ENCODE results near the gene CHST12. TPM values are rescaled to one million over a fixed set of nuclear protein-coding genes. Genes with fewer than 3 reads are reported as not detected.

CHST12 gene
- polyA plus RNA-seq, 1 donor from 2014 or later: 6.4 TPM

DNA sequence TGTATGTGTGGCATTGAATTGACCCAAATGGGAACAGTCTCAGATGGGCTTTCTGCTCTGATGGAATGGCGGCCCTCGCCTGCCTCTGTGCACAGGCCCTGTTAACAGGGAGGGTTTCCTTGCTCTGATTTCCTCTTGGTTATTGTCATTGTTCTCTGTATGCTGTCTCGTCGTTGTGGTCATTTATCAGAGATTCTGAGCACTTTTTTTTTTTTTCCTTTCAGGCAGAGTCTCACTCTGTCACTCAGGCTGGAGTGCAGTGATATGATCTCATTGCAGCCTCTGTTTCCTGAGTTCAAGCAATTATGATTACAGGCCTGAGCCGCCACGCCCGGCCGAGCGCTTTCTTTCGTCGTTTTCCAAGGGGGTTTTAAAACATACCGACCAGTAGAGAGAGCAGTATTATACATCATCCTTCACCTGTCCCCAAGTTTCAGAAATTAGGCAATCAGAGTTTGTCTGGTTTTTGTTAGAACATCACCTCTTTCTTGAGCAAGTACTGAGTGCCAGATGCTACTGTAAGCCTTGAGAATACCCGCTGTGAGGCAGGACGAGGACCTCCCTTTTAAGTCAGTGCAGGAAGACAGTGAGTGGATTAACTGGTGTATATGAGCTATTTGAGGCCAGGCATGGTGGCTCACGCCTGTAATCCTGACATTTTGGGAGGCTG lies 6.5 kb downstream of the CHST12 start:
- H3K27ac ChIP-seq (ENCODE audit: low read length): no peak overlapping the region
- H3K9me3 ChIP-seq (ENCODE audit: low read length): no peaks in the 10 kb centered on the region
- H3K9me2 ChIP-seq (ENCODE audit: insufficient read depth, low read length): no peaks in the 10 kb centered on the region
- H3K36me3 ChIP-seq (ENCODE audit: insufficient read depth, low read length): no peaks in the 10 kb centered on the region
- no peak overlapping the region for H3K9ac ChIP-seq (ENCODE audit: low read length)
- H3K79me2 ChIP-seq (replicated peaks; ENCODE audit: insufficient read depth, low read length): no peaks in the 10 kb centered on the region
- no peaks in the 10 kb centered on the region for H4K20me1 ChIP-seq (ENCODE audit: insufficient read depth)
- H3K27me3 ChIP-seq (ENCODE audit: insufficient read depth, low read depth, low read length): no peaks in the 10 kb centered on the region
- no peak overlapping the region for H3K4me2 ChIP-seq (ENCODE audit: low read length)
- TF ChIP-seq MXI1 (conservative IDR thresholded peaks at IDR 0.05; ENCODE audit: poor library complexity, severe bottlenecking) (no peak), EP300 (conservative IDR thresholded peaks at IDR 0.05; ENCODE audit: poor library complexity, severe bottlenecking) (no peak), POLR2AphosphoS5 (IDR thresholded peaks at IDR 0.05) (no peak), REST (IDR thresholded peaks at IDR 0.05; ENCODE audit: borderline replicate concordance) (no peak), TAF1 (IDR thresholded peaks at IDR 0.05; ENCODE audit: low read depth) (no peak), RAD21 (conservative IDR thresholded peaks at IDR 0.05) (no peak), CTCF (IDR thresholded peaks at IDR 0.05; ENCODE audit: poor library complexity, severe bottlenecking) (no peak), EZH2 (IDR thresholded peaks at IDR 0.05; ENCODE audit: borderline replicate concordance, insufficient read depth, low read length, poor library complexity, severe bottlenecking) (no peak), SMC3 (conservative IDR thresholded peaks at IDR 0.05; ENCODE audit: poor library complexity) (no peak)
- no peak overlapping the region for H2AFZ ChIP-seq (ENCODE audit: low read depth, low read length)
- H3K4me3 ChIP-seq (ENCODE audit: low read length): no peak overlapping the region
- no peaks in the 10 kb centered on the region for H3F3A ChIP-seq (ENCODE audit: insufficient read depth, low read length, poor library complexity, severe bottlenecking)

DNA sequence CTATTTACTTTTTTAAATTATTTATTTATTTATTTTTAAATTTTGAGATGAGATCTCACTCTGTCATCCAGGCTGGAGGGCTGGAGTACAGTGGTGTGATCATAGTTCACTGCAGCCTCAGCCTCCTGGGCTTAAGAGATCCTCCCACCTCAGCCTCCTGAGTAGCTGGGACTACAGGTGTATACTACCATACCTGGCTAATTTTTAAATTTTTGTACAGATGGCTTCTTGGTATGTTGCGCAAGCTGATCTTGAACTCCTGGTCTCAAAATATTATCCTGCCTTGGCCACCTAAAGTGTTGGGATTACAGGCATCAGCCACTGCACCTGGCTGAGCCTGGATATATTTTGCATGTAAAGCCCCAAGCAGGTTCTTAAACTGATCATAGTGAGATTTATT lies 7.6 kb downstream of the CHST12 start:
- H4K20me1 ChIP-seq (ENCODE audit: insufficient read depth): no peaks in the 10 kb centered on the region

More for the DNA sequence above, 7.6 kb downstream of the CHST12 start:
- Histone ChIP-seq H3K9ac (ENCODE audit: low read length) (no peak overlapping the region), H3F3A (ENCODE audit: insufficient read depth, low read length, poor library complexity, severe bottlenecking) (no peaks in the 10 kb centered on the region), H3K27me3 (ENCODE audit: insufficient read depth, low read depth, low read length) (no peaks in the 10 kb centered on the region), H3K79me2 (replicated peaks; ENCODE audit: insufficient read depth, low read length) (no peaks in the 10 kb centered on the region), H3K9me2 (ENCODE audit: insufficient read depth, low read length) (no peaks in the 10 kb centered on the region), H3K9me3 (ENCODE audit: low read length) (no peaks in the 10 kb centered on the region), H2AFZ (ENCODE audit: low read depth, low read length) (no peak overlapping the region), H3K4me3 (ENCODE audit: low read length) (no peak overlapping the region), H3K36me3 (ENCODE audit: insufficient read depth, low read length) (no peaks in the 10 kb centered on the region), H3K4me2 (ENCODE audit: low read length) (no peak overlapping the region), H3K27ac (ENCODE audit: low read length) (no peak overlapping the region)
- no peak for TF ChIP-seq EP300 (conservative IDR thresholded peaks at IDR 0.05; ENCODE audit: poor library complexity, severe bottlenecking)
- no peak for TF ChIP-seq SMC3 (conservative IDR thresholded peaks at IDR 0.05; ENCODE audit: poor library complexity)
- TF ChIP-seq REST (IDR thresholded peaks at IDR 0.05; ENCODE audit: borderline replicate concordance): no peak
- TF ChIP-seq TAF1 (IDR thresholded peaks at IDR 0.05; ENCODE audit: low read depth): no peak
- TF ChIP-seq EZH2 (IDR thresholded peaks at IDR 0.05; ENCODE audit: borderline replicate concordance, insufficient read depth, low read length, poor library complexity, severe bottlenecking): no peak
- no peak for TF ChIP-seq CTCF (IDR thresholded peaks at IDR 0.05; ENCODE audit: poor library complexity, severe bottlenecking)
- no peak for TF ChIP-seq MXI1 (conservative IDR thresholded peaks at IDR 0.05; ENCODE audit: poor library complexity, severe bottlenecking)
- TF ChIP-seq RAD21 (conservative IDR thresholded peaks at IDR 0.05): no peak
- TF ChIP-seq POLR2AphosphoS5 (IDR thresholded peaks at IDR 0.05): no peak

Data from neural cell (in vitro differentiated cells).